HG02588 (cell line): Measurements from ENCODE around the gene CHM.
"Not testable (repeated sequence)": the region's sequence is repeated elsewhere in the genome, so short reads cannot be mapped to it uniquely, and the experiment has no call there.

Experiments
- ATAC-seq: cut with Tn5 transposase; IDR thresholded peaks from one replicate; pipeline ENCODE4 v1.9.1; 2021; ENCODE audit warnings: mild to moderate bottlenecking, moderate library complexity; ENCODE audit not compliant: unreplicated experiment

CHM gene

DNA sequence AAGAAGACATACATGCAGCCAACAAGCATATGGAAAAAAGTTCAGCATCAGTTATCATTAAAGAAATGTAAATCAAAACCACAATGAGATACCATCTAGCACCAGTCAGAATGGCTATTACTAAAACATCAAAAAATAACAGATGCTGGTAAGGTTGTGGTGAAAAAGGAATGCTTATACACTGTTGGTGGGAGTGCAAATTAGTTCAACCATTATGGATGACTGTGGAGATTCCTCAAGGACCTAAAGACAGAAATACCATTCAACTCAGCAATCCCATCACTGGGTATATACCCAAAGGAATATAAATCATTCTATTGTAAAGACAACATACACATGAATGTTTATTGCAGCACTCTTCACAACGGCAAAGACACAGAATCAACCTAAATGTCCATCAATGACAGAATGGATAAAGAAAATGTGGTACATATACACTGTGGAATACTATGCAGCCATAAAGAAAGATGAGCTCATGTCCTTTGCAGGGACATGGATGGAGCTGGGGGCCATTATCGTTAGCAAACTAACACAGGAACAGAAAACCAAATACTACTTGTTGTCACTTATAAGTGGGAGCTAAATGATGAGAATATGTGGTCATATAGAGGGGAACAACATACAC, 130.6 kb downstream of the CHM start:
- ATAC-seq: not testable (repeated sequence)

DNA sequence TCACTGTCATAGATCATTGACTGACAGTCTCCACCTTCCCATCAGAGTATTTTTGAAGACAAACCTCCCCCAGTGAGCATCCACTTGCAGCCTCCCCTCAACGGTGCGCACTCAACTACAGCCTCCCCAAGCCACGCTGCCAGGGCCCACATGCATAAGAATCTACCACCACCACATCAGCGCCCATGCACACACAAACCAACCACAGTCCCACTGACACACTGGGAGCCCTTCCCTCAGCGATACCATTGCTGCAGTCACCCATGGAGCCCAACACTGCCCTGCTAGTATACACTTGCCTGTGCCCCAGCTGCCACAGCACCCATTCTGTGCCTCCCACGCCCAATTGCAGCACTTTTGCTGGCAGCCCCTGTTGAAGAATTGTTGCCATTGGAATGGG, 132.9 kb downstream of the CHM start:
- ATAC-seq: no peak

GRCh38 chrX:85907316-85907715, 140.0 kb downstream of the CHM start:
- ATAC-seq: no peak

DNA sequence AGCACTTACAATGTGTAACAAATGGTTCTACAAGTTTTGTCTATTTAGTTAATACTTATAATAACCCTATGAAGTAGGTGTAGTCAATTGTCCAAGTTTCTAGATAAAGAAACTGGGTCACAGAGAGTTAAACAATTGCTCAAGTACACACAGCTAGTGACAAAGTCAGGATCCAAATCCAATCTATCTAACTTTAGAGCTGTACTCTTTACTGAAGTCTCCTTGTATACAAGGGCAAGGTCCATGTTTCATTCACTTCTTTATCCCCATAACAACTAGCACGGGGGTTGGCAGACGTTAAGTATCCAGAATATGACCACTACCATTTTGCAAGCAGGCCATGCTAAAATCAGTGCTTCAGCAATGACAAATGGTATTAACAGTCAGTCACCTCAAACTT, 141.0 kb downstream of the CHM start:
- ATAC-seq: no peak

DNA sequence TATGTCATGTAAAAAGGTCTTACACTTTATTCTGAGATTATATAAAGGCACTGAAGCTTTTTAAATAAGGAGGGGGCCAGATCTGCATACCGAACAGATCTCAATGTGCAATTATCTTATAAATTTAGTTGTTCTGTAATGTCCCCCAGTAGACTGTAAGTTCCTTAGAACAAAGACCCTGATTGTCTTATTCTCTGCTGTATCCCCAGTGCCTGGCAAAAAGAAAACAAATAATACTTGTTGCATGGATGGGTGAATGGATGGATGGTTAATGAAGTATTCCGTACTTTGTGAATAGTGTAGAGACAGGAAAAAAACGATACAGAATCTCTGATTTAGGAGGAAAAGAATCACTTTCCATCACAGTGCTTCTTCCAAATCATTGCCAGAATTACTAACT, 141.5 kb downstream of the CHM start:
- no peak for ATAC-seq

- no peak for ATAC-seq
These were observed 143.5 kb downstream of the CHM start for GRCh38 chrX:85903692-85904471.

DNA sequence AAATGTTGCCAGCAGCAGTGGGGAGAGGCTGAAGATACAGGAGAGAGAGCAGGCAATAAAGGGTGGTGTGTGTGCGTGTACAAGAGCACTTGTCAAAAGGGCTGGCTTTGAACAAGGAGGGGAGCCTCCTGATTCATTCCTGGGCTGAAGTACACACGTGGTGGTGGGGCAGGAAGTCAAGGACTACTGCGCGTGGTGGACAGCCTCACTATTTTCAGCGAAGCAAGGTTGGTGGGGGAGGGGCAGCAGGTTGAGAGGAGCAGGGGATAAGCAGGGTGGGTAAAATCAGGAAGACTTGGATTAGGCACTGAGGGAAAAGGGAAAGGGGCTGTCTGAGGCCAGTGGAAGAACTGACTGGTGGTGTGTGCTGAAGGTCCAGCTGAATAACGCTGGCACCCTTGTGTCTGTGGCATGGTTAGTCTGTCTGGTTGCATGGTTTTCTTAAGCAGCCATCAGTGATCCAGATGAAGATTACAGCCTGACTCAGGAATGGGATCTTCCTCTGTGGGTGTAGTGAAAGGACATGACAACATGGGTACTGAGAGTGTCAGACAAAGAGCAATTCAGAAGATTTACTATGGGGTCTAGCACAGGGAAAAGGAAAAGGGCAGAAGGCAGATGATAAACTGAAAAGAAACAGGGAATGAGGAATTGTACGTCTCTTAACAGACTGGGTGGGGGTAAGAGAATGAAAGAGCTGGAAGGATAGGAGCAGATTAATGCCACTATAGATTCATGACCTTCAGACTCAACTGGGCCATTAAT, 149.8 kb downstream of the CHM start:
- no peak for ATAC-seq

- ATAC-seq: no peak
These were observed 164.8 kb downstream of the CHM start for GRCh38 chrX:85882601-85883000.

GRCh38 chrX:85870585-85870984, 176.8 kb downstream of the CHM start:
- no peak for ATAC-seq

DNA sequence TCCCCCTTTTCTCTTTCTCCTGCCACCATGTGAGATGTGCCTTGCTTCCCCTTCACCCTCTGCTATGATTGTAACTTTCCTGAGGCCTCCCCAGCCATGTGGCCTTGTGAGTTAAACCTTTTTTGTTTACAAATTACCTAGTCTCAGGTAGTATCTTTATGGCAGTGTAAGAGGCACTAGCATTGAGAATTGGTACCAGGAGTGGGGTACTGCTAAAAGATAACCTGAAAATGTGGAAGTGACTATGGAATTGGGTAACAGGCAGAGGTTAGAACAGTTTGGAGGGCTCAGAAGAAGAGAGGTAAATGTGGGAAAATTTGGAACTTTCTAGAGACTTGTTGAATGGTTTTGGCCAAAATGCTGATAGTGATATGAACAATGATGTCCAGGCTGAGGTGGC, 182.0 kb downstream of the CHM start:
- no peak for ATAC-seq

DNA sequence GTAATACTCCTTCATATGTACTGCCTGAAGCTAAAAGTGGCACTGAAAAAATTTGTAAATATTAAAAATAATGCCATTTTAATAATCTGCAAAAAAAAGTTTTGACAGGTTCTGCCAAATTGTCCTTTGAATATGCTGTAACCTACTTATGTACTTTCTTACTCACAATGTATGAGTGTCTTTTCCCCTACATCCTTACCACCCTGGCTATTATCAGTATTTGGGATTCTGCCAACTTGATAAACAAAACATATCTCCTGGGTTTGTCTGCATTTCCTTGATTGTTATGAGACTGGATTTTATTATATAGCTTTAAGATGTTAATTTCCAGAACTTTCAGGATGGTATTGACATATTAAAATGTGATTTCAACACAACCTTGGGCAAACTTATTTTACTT, 187.9 kb downstream of the CHM start:
- no peak for ATAC-seq

DNA sequence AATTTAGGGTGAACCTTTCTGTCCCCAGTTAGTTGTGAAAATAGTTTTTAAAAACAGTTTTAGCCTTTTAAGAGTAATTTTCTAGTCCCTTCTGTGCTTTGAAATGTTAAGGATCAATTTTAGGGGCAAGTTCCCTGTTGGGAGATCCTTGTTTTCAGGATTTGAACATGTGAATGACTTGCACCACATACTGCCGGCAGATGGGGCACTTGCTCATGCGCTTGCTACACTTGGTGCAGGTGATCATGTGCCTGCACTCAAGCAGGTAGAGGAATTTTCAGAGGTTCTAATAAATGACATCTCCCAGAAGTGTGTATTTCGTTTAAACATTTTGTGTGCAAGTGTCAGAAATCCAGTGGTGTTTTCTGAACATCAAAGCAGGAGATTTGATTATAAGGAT, 195.9 kb downstream of the CHM start:
- ATAC-seq: no peak

GRCh38 chrX:85836868-85837267, 210.5 kb downstream of the CHM start:
- ATAC-seq: no peak

DNA sequence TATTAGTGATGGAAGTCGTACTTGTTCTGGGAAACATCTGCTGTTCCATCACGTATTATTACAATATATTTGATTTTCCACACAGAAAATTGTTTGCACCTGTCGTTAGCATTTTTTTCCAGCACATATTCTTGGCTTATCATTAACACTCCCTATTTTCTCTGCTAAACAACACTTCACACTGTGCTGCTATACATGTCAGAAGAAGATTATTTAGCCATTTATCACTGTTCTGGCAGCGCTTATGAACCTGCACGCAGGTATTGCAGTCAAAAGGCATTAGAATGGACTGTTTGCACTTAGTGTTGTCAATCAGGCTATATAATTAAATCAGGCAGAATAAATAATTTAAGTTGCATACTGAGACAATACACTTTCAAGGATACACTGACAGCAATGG, 218.6 kb downstream of the CHM start:
- ATAC-seq: no peak

- no peak for ATAC-seq
These were observed 232.1 kb downstream of the CHM start for GRCh38 chrX:85815203-85815751.
